HEK293 (cell line): ENCODE measurements around the gene RANBP3L.

Experiments
- CTCF ChIP-seq: fragments of 450-650 bp; formaldehyde crosslinking; IDR thresholded peaks from 2 replicates; pipeline ENCODE4 v1.5.1; 2016; ENCODE audit warnings: missing biosample characterization, missing genetic modification characterization
- GFI1B ChIP-seq: fragments of 450-650 bp; formaldehyde crosslinking; IDR thresholded peaks from 2 replicates; pipeline ENCODE4 v1.5.1; 2016; ENCODE audit warnings: missing biosample characterization, missing genetic modification characterization
- GLI2 ChIP-seq: fragments of 450-650 bp; formaldehyde crosslinking; IDR thresholded peaks from 2 replicates; pipeline ENCODE4; 2017; ENCODE audit warnings: missing biosample characterization, missing genetic modification characterization, low read depth, borderline replicate concordance
- GLI4 ChIP-seq: fragments of 450-650 bp; formaldehyde crosslinking; IDR thresholded peaks from 2 replicates; pipeline ENCODE4 v1.5.1; 2016; ENCODE audit warnings: missing biosample characterization, missing genetic modification characterization
- PRDM10 ChIP-seq: fragments of 450-650 bp; formaldehyde crosslinking; IDR thresholded peaks from 2 replicates; pipeline ENCODE4 v1.5.1; 2016; ENCODE audit warnings: missing biosample characterization, missing genetic modification characterization
- PRDM2 ChIP-seq: fragments of 450-650 bp; formaldehyde crosslinking; IDR thresholded peaks from 2 replicates; pipeline ENCODE4 v1.5.1; 2016; ENCODE audit warnings: missing biosample characterization, missing genetic modification characterization, borderline replicate concordance
- SP2 ChIP-seq: fragments of 450-650 bp; formaldehyde crosslinking; IDR thresholded peaks from 2 replicates; pipeline ENCODE4 v1.5.1; 2016; ENCODE audit warnings: missing biosample characterization, missing genetic modification characterization
- ZBTB17 ChIP-seq: fragments of 450-650 bp; formaldehyde crosslinking; IDR thresholded peaks from 2 replicates; pipeline ENCODE4 v1.5.1; 2016; ENCODE audit warnings: missing biosample characterization, missing genetic modification characterization
- ZFP69B ChIP-seq: fragments of 450-650 bp; formaldehyde crosslinking; IDR thresholded peaks from 2 replicates; pipeline ENCODE4 v1.5.1; 2016; ENCODE audit warnings: missing biosample characterization, missing genetic modification characterization
- ZNF114 ChIP-seq: fragments of 450-650 bp; formaldehyde crosslinking; IDR thresholded peaks from 2 replicates; pipeline ENCODE4 v1.5.0; 2017; ENCODE audit warnings: missing biosample characterization, missing genetic modification characterization
- ZNF140 ChIP-seq: fragments of 450-650 bp; formaldehyde crosslinking; IDR thresholded peaks from 2 replicates; pipeline ENCODE4 v1.5.1; 2016; ENCODE audit warnings: missing biosample characterization, missing genetic modification characterization
- ZNF16 ChIP-seq: fragments of 450-650 bp; formaldehyde crosslinking; IDR thresholded peaks from 2 replicates; pipeline ENCODE4 v1.5.1; 2016; ENCODE audit warnings: low read depth, missing biosample characterization, missing genetic modification characterization
- ZNF23 ChIP-seq: fragments of 450-650 bp; formaldehyde crosslinking; IDR thresholded peaks from 2 replicates; pipeline ENCODE4 v1.5.1; 2016; ENCODE audit warnings: missing biosample characterization, missing genetic modification characterization, borderline replicate concordance
- ZNF24 ChIP-seq: fragments of 450-650 bp; formaldehyde crosslinking; IDR thresholded peaks from 2 replicates; pipeline ENCODE4 v1.5.1; 2016; ENCODE audit warnings: missing biosample characterization, missing genetic modification characterization
- ZNF266 ChIP-seq: fragments of 450-650 bp; formaldehyde crosslinking; IDR thresholded peaks from 2 replicates; pipeline ENCODE4 v1.5.1; 2016; ENCODE audit warnings: missing biosample characterization, missing genetic modification characterization, low read depth
- ZNF354C ChIP-seq: fragments of 450-650 bp; formaldehyde crosslinking; IDR thresholded peaks from 2 replicates; pipeline ENCODE4 v1.5.1; 2016; ENCODE audit warnings: missing biosample characterization, missing genetic modification characterization, low read depth, borderline replicate concordance
- ZNF37A ChIP-seq: fragments of 450-650 bp; IDR thresholded peaks from 2 replicates; pipeline ENCODE4 v1.5.1; 2018; ENCODE audit warnings: missing biosample characterization, missing genetic modification characterization
- ZNF404 ChIP-seq: fragments of 450-650 bp; formaldehyde crosslinking; IDR thresholded peaks from 2 replicates; pipeline ENCODE4 v1.5.1; 2017; ENCODE audit warnings: missing biosample characterization, missing genetic modification characterization
- ZNF426 ChIP-seq: fragments of 450-650 bp; formaldehyde crosslinking; IDR thresholded peaks from 2 replicates; pipeline ENCODE4 v1.5.1; 2017; ENCODE audit warnings: missing biosample characterization, missing genetic modification characterization, mild to moderate bottlenecking, inconsistent platforms, moderate library complexity
- ZNF488 ChIP-seq: fragments of 450-650 bp; formaldehyde crosslinking; IDR thresholded peaks from 2 replicates; pipeline ENCODE4 v1.5.1; 2016; ENCODE audit warnings: missing biosample characterization, missing genetic modification characterization
- ZNF501 ChIP-seq: fragments of 450-650 bp; formaldehyde crosslinking; IDR thresholded peaks from 2 replicates; pipeline ENCODE4 v1.5.1; 2016; ENCODE audit warnings: missing biosample characterization, missing genetic modification characterization
- ZNF660 ChIP-seq: fragments of 450-650 bp; IDR thresholded peaks from 2 replicates; pipeline ENCODE4 v1.5.1; 2018; ENCODE audit warnings: missing biosample characterization, mild to moderate bottlenecking, missing genetic modification characterization
- ZNF692 ChIP-seq: fragments of 450-650 bp; formaldehyde crosslinking; IDR thresholded peaks from 2 replicates; pipeline ENCODE4 v1.5.1; 2016; ENCODE audit warnings: missing biosample characterization, missing genetic modification characterization
- ZNF707 ChIP-seq: fragments of 450-650 bp; formaldehyde crosslinking; IDR thresholded peaks from 2 replicates; pipeline ENCODE4 v1.5.1; 2016; ENCODE audit warnings: missing biosample characterization, missing genetic modification characterization
- ZNF777 ChIP-seq: fragments of 450-650 bp; formaldehyde crosslinking; IDR thresholded peaks from 2 replicates; pipeline ENCODE4 v1.5.1; 2017; ENCODE audit warnings: missing biosample characterization, missing genetic modification characterization, borderline replicate concordance
- ZNF792 ChIP-seq: fragments of 450-650 bp; formaldehyde crosslinking; IDR thresholded peaks from 2 replicates; pipeline ENCODE4 v1.5.1; 2016; ENCODE audit warnings: missing biosample characterization, missing genetic modification characterization

RANBP3L gene

GRCh38 chr5:36241631-36242533 lies 59.8 kb downstream of the RANBP3L start, which contains the start of gene NADK2 (continued):
- TF ChIP-seq ZNF426 (tag by site-specific recombination) (no peak), ZNF488 (tag by site-specific recombination) (0 out of 2 replicates have a peak, but pooled peaks have one; percentile 30), SP2 (peak; percentile 94), GLI4 (tag by site-specific recombination) (0 out of 2 replicates have a peak, but pooled peaks have one; percentile 49), ZNF707 (tag by site-specific recombination) (no peak), PRDM10 (tag by site-specific recombination) (peak; percentile 67), ZNF23 (tag by site-specific recombination) (no peak), GFI1B (no peak), ZNF24 (tag by site-specific recombination) (peak; percentile 70), ZNF140 (tag by site-specific recombination) (no peak), ZNF354C (no peak), ZNF37A (tag by site-specific recombination) (no peak), ZNF777 (tag by site-specific recombination) (no peak), ZNF266 (tag by site-specific recombination) (no peak), ZNF692 (peak; percentile 84), CTCF (tag by site-specific recombination) (peak; percentile 99), ZNF792 (tag by site-specific recombination) (no peak), ZNF404 (no peak), GLI2 (no peak; the same call in 1 of the 2 replicates), ZBTB17 (tag by site-specific recombination) (peak; percentile 75), ZNF16 (no peak), ZNF660 (tag by site-specific recombination) (peak; percentile 78), ZNF114 (tag by site-specific recombination) (no peak), PRDM2 (tag by site-specific recombination) (no peak), ZFP69B (tag by site-specific recombination) (peak; percentile 86), ZNF501 (peak; percentile 89)
